BLaER1 treated with 17β-estradiol and CSF1 and Interleukin-3, amounts not matched to agents 10 nM and 100 nM (cell line): ENCODE measurements around the gene TRIM42.

ENCODE experiments used
- H3K27ac ChIP-seq, 11 experiments: shearing (Covaris generic); formaldehyde crosslinking; 2 replicates each; pipeline ENCODE4 v1.8.1; 2022
- H3K27me3 ChIP-seq, 11 experiments: shearing (Covaris generic); formaldehyde crosslinking; 2 replicates each; pipeline ENCODE4 v1.8.1; 2022
- H3K36me3 ChIP-seq, 11 experiments: shearing (Covaris generic); formaldehyde crosslinking; 2 replicates each; pipeline ENCODE4 v1.8.1; 2022
- H3K4me1 ChIP-seq, 10 experiments: shearing (Covaris generic); formaldehyde crosslinking; 2 replicates each; pipeline ENCODE4 v1.8.1; 2022
- H3K4me2 ChIP-seq, 11 experiments: shearing (Covaris generic); formaldehyde crosslinking; 2 replicates each; pipeline ENCODE4 v1.8.1; 2022
- H3K4me3 ChIP-seq, 10 experiments: shearing (Covaris generic); formaldehyde crosslinking; 2 replicates each; pipeline ENCODE4 v1.8.1; 2022
- H3K9ac ChIP-seq, 11 experiments: shearing (Covaris generic); formaldehyde crosslinking; 2 replicates each; pipeline ENCODE4 v1.8.1; 2022
- H3K9me3 ChIP-seq, 11 experiments: shearing (Covaris generic); formaldehyde crosslinking; replicated peaks in 1 of 11; 2 replicates each; pipeline ENCODE4 v1.8.1; 2022
- H4K20me1 ChIP-seq, 11 experiments: shearing (Covaris generic); formaldehyde crosslinking; 2 replicates each; pipeline ENCODE4 v1.8.1; 2022
- Cebpa-rat ChIP-seq, 11 experiments: shearing (Covaris generic); IDR thresholded peaks; 2 replicates each; pipeline ENCODE4 v1.8.1; 2022

TRIM42 gene

GRCh38 chr3:140748171-140748570 lies 70.3 kb downstream of the TRIM42 start:
- no peak for TF ChIP-seq Cebpa-rat (IDR thresholded peaks at IDR 0.05)
- H3K9me3 ChIP-seq: no peaks in the 10 kb centered on the region; a peak in 1 of 22 replicates
- H3K9ac ChIP-seq: no peak overlapping the region
- H3K27ac ChIP-seq: no peak overlapping the region
- no peaks in the 10 kb centered on the region for H3K36me3 ChIP-seq
- no peaks in the 10 kb centered on the region for H3K4me1 ChIP-seq
- no peaks in the 10 kb centered on the region for H3K27me3 ChIP-seq
- no peak overlapping the region for H3K4me3 ChIP-seq
- H3K4me2 ChIP-seq: no peak overlapping the region
- no peaks in the 10 kb centered on the region for H4K20me1 ChIP-seq

DNA sequence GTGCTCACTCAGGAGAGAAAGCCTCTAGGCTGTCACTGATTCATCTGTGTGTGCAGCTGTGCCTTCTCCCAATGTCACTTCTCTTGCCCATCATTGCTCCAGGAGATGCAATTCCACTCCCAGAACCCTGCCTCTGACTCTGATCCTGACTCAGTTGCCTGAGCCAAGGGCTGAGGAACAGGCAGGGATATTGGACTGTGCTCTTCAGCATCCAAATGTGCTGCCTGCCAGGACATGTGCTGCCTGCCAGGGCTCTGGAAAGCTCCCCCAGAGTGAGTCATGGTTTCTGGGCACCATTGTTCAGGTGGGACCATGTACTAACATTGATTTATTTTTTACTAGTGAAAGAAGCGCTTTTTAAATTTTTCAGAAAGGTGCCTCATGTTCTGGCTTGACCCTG lies 71.0 kb downstream of the TRIM42 start:
- no peak overlapping the region for H3K4me2 ChIP-seq
- H3K9ac ChIP-seq: no peak overlapping the region
- H3K36me3 ChIP-seq: no peaks in the 10 kb centered on the region
- H3K27ac ChIP-seq: no peak overlapping the region
- no peaks in the 10 kb centered on the region for H4K20me1 ChIP-seq
- no peaks in the 10 kb centered on the region; a peak in 1 of 22 replicates for H3K9me3 ChIP-seq
- no peak for TF ChIP-seq Cebpa-rat (IDR thresholded peaks at IDR 0.05)
- H3K4me1 ChIP-seq: peaks cover 0 to under 1% (median 0%) of the 10 kb centered on the region in 10 experiments; a peak in 3 of 20 replicates
- H3K27me3 ChIP-seq: no peaks in the 10 kb centered on the region
- H3K4me3 ChIP-seq: no peak overlapping the region
